GM21717 (cell line): ENCODE measurements around the gene TBL1XR1.

Source experiments
- ATAC-seq: cut with Tn5 transposase; IDR thresholded peaks from one replicate; pipeline ENCODE4 v1.9.1; 2021; ENCODE audit warnings: mild to moderate bottlenecking, moderate library complexity; ENCODE audit not compliant: unreplicated experiment

The TBL1XR1 gene

DNA sequence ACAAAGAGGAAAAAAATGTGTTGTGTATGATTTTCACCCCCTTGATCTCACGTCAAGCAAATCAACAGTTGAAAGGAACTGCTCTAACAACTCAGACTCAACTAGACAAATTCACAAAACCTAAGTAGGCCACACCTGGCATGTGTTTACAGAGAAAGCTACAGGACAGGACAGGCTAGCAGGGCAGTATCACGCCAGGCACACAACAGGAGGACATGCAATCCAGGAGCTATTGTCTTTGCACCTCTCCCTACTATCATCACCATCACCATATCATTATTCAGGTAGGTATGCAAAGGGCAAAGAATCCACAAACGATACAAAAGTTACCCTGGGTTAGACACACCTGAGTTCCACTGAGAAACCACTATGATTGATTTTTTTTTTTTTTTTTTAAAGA, 86.4 kb downstream of the TBL1XR1 start:
- ATAC-seq: no peak

DNA sequence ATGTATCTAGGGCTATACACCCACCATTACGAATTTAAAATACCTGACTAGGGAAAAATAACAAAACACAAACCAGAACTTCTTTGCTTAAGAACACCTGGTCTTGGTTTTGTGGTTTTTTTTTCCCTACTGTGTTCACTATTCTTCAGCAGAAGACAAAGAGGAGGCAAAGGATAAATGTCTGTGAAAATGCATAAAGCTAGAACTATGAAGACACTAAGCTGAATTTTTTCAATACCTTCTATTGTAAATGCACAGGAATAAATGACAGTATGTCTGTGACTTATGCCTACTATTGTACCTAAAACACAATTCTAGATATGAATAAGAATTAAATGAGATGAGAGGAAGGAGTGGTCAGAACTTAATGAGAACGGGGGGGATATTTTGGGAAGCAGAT, 86.9 kb downstream of the TBL1XR1 start:
- ATAC-seq: no peak

DNA sequence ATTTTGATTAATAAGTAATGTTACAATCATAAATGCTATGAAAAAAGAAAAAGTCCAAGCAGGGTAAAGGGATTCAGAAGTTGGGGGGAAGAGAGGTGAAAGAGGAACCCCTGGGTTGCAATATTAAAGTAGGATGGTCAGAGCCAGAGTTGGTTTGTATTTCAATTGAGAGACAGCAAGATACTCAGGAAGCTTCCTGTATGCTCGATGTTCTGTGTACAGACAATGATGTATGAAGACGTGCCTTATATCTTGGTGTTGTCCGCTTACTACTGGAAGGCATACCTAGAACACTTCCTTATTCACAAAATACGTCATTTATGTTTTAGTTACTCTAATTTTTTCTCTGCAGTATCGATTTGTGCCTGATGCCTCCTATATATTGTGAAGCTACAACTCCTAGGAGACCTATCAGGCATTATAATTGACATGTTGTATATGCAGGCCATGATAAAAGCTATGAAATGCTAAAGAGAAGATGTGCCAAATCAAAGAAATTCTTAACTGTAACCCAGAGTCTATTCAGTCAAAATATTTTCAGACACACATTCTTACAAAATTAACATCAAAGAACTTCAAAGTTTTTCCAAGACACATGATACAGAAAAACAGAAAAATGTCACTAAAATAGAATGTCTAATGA, 87.5 kb downstream of the TBL1XR1 start:
- ATAC-seq: no peak

DNA sequence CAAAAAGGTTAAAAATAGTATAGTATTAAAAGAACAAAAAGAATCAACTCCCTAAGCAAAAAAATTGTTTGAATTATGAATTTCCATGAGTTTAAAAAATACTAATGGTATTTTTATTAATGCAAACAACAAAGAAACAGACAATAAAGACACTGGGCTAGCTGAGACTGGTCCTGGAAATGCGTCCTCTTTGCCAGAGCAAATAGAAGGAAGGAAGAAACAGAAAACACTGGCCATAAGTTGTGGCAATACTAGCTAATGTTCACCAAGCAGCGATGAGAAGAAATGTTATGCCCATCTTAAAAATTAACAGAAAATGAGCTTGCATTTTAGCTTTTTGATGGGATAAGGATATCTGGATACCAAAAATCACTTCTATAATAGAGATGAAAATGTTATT, 88.6 kb downstream of the TBL1XR1 start:
- ATAC-seq: no peak

DNA sequence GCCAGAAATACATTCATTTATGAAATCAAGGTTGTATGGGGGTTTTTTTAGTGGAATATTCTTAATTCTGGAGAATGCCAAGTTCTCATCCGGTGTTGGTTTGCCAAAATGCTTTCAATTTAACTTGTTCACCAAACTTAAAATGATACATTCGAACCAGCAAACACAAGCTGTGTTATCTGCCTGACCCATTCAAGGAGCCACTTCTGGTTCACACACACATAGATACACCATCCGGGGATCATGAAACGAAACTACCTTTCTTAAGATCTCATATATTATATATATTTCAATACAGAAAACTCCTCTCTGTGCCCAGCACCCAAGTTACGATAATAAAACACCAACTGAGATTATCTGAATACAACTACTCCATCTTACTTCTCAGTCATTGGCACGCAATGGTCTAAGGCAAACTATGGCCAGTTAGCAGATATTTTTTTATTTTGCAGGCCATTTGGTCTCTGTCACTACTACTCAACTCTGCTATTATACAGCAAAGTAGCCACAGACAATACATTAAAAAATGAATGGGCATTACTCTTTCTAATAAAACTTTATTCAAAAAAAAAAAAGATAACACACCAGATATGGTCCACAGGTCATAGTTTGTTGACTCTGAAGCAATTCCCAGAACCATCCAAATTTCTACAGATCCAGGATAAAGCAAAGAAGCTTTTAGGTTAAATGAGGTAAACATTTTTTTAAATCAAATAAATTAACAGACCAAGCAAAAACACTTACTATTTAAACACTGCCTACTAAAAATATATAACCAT, 89.6 kb downstream of the TBL1XR1 start:
- no peak for ATAC-seq

DNA sequence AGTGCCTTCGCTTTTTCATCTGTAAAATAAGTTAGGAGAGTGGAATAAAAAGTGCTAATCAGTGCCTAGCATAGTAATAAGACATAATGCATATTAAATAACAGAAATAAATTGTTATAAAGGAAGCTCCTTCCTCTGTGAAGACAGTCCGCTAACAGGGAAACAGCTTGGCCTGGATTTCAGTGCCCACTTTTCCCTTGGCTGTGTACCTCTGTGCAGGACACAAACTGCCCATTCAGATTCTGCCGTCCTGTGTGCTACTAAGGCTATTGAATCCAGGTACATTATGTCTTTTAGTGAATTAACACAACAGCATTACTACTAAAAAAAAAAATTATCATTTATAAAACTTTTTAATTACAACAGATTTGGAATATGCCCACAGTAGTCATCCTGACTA, 90.7 kb downstream of the TBL1XR1 start:
- no peak for ATAC-seq

DNA sequence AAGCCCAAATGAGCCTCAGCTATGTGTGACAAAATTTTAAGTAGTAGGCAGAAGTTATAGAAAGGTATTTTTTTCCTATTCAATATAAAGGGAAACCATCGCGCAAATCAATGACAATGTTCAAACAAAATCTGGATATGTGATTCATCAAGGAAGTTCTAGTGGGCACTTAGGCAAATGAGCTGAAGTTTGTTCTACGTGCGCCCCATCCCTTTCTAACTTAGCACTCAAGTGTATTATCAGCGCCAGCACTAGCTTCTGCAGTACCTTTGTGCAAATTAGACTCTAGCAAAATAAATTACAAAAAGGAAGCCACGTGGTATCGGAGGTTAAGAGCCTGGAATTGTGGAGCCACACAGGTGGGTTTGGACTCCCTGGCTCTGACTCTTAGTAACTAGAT, 91.1 kb downstream of the TBL1XR1 start:
- ATAC-seq: peak; percentile 66

DNA sequence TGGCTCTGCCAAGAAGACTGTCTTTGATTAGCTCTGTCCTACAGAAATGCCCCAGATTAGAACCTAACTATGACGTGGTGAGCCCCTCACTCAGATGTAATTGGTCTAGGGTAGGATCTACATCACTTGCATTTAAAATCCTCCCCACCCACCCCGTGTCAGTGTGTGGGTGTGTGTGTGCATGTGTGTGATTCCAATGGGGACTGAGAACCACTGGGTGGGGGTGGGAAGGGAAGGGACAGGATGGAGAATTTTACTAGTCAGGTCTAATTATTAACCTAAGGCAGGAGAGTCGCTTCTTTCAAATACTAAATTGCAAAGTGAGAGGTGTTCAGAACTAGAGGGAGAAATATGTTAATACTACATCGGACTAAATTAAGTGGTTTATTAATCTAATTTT, 91.7 kb downstream of the TBL1XR1 start:
- ATAC-seq: no peak

DNA sequence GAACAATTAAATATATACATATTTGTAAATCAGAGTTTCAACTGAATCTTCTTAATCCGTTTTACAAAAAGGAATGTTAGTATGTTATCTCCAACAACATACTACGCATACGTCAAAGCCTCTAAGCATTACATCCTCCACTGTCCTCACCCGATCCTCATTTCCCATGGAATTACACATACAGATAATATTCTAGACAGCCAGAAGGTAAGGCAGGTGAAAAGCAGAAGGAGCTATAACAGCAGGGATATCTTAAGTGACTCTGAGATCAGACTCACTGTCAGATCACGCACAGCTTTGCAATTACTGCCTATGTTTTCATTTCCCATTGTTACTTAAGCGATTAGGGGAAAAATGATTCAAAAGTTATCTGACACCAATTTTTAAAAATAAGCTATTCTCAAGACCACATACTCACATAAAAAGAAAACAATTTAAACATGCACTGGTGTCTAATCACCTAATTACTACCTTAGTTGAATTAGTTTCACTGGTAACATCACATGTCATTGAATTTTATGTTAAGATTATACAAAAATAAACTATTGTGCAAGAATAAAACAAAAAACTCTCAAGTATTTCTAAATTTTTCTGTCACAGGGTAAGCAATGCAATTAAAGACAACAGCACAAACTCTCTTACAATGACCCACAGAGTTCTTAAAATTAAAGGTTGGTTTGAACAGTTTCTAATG, 92.8 kb downstream of the TBL1XR1 start:
- no peak for ATAC-seq

DNA sequence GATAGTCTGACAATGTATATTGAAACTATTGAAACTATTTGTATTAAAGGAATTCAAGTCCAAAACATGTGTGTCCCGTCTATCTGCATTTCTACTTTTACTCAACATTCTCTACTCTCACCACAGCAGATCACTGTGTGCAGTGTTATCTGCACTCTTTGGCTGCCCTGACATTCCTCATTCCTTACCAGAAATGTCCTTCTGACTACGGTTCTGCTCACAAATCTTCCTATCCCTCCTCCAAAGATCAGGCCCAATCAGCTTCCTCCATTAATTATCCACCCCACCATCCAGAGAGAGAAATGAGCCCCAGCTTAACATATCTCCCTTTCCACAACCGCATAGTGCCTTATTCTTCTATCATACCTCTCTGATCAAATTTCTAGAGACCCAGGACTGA, 94.7 kb downstream of the TBL1XR1 start:
- no peak for ATAC-seq

DNA sequence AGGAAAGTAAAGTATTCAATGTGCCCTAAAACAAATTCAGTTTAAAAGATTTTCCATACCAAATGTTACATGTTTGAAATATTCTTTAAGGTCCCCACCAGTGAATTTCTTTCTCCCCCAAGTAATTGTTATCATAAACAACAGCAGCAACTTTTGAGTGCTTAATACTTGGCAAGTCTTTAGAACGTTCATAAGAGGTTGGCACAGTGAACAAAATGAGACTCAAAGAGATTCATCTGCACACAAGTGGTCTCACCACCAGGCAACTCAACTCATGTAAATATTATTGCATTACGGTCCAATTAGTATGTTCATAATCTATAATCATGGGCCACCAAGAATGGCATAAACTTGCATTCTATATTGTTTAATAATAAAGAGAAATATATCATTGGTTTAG, 98.7 kb downstream of the TBL1XR1 start:
- ATAC-seq: no peak

DNA sequence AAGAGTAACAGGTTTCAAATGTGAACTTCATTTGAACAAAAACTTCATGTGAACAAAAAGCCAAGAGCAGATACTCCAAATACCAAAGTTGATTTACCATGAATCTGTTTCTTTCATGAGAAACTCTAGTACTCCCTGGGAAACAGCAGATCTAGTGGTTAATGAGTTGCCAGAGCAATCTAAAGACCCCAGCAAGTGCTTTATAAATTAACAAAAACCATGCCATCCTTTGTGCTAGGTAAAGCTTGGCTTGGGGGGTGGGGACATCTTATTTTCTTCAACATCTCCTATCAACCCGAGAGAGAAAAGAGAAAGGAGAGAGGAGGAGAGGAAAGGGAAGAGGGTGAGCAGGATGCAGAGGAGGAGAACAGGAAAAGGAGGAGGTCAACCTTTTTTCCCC, 100.7 kb downstream of the TBL1XR1 start:
- no peak for ATAC-seq

DNA sequence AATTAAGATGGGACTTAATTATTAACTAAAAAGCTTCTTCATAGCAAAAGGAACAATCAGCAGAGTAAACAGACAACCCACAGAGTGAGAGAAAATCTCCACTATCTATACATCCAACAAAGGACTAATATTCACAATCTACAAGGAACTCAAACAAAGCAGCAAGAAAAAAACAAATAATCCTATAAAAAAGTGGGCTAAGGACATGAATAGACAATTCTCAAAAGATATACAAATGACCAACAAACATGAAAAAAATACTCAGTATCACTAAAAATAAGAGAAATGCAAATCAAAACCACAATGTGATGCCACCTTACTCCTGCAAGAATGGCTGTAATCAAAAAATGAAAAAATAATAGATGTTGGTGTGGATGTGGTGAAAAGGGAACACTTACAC, 103.3 kb downstream of the TBL1XR1 start:
- ATAC-seq: no peak

DNA sequence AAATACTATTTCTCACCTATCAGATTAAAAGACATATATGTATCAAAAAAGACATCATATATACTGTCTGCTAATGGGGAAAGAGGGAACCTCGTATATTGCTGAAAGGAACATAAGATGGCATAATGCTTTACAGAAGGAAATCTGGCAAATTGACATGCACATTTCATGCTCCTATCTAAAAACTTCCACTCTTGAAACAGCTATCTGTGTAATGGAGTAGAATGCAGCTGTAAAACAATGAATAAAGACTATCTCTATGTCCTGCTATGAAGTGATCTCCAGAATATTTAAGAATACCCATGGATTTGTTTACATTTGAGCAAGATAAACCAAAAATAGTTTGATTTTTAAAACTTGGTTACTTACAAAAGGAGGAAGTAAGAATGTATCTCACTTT, 107.4 kb downstream of the TBL1XR1 start:
- ATAC-seq: no peak

DNA sequence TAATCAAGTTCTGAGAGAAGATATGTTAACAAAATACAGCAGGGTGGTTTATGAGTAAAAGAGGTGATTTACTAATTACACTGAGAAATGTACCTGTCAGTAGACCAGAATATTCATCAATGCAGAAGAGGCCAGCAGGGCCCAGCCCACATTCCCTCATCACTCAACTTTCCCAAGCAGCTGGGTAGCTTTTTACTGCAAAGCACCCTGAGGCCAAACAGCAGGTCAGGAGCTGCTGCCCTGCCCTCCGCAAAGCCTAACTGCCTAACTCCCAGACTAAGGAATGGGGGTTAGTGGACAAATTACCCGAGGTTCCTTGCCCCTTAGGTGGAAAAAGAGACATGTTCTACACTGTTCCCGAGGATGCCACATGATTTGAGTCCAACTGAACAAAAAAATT, 108.2 kb downstream of the TBL1XR1 start:
- ATAC-seq: no peak

DNA sequence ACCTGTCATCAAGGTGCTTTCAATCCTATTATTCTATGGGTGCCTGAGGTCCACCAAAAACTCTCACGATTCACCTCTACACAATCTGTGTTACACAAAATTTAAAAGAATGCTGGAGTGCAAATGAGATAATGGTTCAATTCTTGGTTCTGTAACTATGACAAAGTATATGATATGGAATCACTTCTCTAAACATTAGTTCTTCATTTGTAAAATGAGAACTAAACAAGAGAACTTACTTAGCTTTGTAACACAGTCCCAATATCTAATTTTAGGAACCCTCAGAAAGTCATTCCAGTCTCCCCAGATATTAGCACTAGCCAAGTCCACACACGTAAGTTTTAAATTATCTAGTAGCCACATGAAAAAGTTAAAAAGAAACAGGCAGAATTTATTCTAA, 111.5 kb downstream of the TBL1XR1 start:
- no peak for ATAC-seq

DNA sequence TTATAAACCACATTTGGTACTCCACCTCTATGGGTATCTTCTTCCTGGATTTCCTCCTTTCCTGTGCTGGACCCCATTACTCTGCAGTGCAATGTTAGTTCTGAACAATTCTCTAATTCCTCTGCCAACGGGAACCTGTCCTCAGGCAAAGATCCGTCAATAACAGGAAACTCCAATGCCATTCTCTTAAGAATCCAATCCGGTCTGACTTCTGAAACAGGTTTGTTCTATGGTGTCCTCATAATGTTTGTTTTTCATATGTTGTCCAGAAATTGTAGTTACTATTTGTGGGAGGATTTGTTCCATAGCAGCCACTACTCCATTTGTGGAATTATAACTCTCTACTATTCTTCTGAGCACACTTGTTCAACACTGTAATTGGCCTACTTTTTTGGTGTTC, 112.7 kb downstream of the TBL1XR1 start:
- no peak for ATAC-seq

DNA sequence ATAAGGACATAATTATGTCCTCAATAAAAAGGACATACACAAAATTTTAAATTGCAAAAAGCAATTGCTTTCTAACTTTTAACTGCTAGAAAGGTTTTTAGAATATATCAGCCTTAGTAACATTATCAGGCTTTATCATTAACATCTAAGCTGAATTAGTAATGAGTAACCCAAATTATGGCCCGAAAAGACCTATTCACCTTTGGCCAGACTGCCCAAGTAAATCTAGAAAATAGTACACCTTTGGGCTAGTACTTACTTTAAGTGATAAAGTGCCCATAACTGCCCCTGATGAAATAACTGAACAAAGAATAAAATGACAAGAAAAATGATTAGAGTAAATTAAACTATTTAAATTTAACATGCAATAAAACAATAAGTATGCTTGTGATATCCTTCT, 117.2 kb downstream of the TBL1XR1 start:
- no peak for ATAC-seq

DNA sequence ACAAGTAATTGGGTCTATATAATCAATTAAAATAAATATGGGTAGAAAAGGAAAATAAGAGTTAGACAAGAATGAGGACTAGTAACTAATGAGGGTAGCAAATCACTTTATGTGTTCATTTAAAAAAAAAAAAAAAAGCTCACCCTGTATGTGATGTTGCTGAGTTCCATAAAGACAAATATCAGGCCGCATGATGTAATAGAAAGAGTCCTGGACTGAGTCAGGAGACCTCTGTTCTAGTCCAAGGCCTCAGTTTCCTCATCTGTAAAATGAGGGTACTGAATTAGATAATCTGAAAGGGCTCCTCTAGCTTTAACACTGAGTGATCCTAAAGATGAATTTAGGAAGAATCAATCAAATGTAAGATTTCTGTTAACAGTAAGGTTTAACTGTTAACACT, 117.6 kb downstream of the TBL1XR1 start:
- ATAC-seq: no peak

DNA sequence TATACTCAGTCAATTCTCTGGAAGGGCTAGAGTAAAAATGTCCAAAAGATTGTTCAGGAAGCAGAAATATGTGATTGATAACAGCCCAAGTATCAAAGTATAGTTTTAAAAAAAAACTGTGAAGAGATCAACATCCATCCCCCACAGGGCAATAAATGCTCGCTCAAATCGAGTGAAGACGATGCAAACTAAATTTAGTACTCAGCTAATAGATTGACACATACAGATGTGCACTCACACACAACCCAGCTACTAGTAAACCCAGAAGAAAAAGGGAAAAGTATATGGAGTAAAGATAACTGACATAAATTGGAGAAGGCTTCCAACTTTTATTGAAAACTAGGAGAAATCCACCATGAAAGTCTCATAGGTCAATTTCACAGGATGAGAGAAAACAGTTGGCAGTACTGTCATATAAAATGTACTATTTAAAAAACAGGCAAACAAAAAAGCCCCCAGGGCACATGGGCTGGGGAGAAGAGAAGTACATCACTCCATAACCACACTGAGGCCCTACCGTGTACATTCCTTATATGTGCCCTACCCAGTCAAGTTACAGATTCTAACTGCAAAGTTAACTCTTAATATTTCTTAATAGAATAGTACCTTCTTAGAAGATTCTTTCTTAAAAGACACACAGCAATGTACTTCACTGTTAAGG, 125.7 kb downstream of the TBL1XR1 start:
- no peak for ATAC-seq

DNA sequence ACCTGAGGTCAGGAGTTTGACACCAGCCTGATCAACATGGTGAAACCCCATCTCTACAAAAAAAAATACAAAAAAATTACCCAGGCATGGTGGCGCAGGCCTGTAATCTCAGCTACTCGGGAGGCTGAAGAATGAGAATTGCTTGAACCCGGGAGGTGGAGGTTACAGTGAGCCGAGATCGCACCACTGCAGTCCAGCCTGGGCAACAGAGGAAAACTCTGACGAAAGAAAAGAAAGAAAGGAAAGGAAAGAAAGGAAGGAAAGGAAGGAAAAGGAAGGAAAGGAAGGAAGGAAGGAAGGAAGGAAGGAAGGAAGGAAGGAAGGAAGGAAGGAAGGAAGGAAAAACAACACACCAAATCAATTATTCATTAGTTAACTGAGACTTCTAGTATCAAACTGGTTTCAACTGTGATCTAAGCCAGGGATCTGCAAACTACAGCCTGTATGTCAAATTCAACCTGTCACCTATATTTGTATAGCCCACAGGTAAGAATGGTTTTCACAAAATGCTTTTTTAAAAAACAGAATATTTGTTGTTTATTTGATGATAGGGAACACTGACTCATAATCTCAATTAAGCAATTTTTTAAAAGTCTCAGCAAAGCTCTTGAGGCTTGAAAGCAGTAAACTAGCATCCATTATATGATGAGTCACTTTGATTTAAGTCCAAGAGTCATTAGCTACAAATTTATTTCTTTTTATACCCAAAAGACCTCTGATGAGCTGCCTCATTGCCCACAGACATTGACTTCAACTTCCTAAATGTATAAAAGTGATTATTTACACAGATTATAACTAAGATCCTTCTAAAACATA, 127.6 kb downstream of the TBL1XR1 start:
- ATAC-seq: no peak
